Loucy (cell line): ENCODE measurements around the gene SETBP1.
A peak's percentile ranks its signal among the peaks of the same experiment; 100 is the strongest.

Experiments
- H2AFZ ChIP-seq: fragments of 200-600 bp; sonication (generic); 2 replicates; pipeline ENCODE4 v1.6.0; 2016; ENCODE audit warnings: antibody characterized with exemption, mild to moderate bottlenecking, low read length, moderate library complexity
- H3F3A ChIP-seq: fragments of 200-600 bp; 2 replicates; pipeline ENCODE4 v1.6.0; 2016; ENCODE audit warnings: antibody characterized with exemption, low read depth, mild to moderate bottlenecking
- H3K27me3 ChIP-seq: fragments of 200-600 bp; sonication (generic); 2 replicates; pipeline ENCODE4 v1.6.1; 2014; ENCODE audit warnings: low read length, mild to moderate bottlenecking; ENCODE audit not compliant: insufficient read depth, poor library complexity, severe bottlenecking
- H3K36me3 ChIP-seq: fragments of 200-600 bp; sonication (generic); 2 replicates; pipeline ENCODE4 v1.6.1; 2016; ENCODE audit warnings: low read length; ENCODE audit not compliant: insufficient read depth
- H3K4me1 ChIP-seq: fragments of 200-600 bp; sonication (generic); 2 replicates; pipeline ENCODE4 v1.5.1; 2014; ENCODE audit warnings: low read length, mild to moderate bottlenecking; ENCODE audit not compliant: insufficient read depth, poor library complexity, severe bottlenecking
- H3K4me2 ChIP-seq: fragments of 200-600 bp; sonication (generic); 2 replicates; pipeline ENCODE4 v1.6.0; 2014; ENCODE audit warnings: antibody characterized with exemption, low read length, low read depth, mild to moderate bottlenecking; ENCODE audit not compliant: poor library complexity, severe bottlenecking
- H3K4me3 ChIP-seq: fragments of 200-600 bp; sonication (generic); 2 replicates; pipeline ENCODE4 v1.5.1; 2014; ENCODE audit warnings: low read length, mild to moderate bottlenecking, mixed read lengths; ENCODE audit not compliant: poor library complexity, severe bottlenecking
- H3K79me2 ChIP-seq: fragments of 200-600 bp; sonication (generic); 2 replicates; pipeline ENCODE4 v1.6.1; 2014; ENCODE audit warnings: low read length; ENCODE audit not compliant: insufficient read depth
- H3K9ac ChIP-seq: fragments of 200-600 bp; sonication (generic); 2 replicates; pipeline ENCODE4 v1.6.0; 2014; ENCODE audit warnings: mild to moderate bottlenecking, low read depth, low read length, moderate library complexity; ENCODE audit not compliant: poor library complexity, severe bottlenecking
- H3K9me2 ChIP-seq: fragments of 200-600 bp; sonication (generic); replicated peaks from 2 replicates; pipeline ENCODE4 v1.6.1; 2016; ENCODE audit warnings: low read depth, low read length, mixed read lengths
- H3K9me3 ChIP-seq: fragments of 200-600 bp; sonication (generic); 2 replicates; pipeline ENCODE4 v1.6.1; 2014; ENCODE audit warnings: mild to moderate bottlenecking, antibody characterized with exemption, low read length, low read depth; ENCODE audit not compliant: insufficient read depth
- H4K20me1 ChIP-seq: fragments of 200-600 bp; sonication (generic); 2 replicates; pipeline ENCODE4 v1.6.0; 2014; ENCODE audit warnings: antibody characterized with exemption, low read length, mild to moderate bottlenecking; ENCODE audit not compliant: insufficient read depth, poor library complexity, severe bottlenecking
- CTCF ChIP-seq: fragments of 200-600 bp; sonication (generic); conservative IDR thresholded peaks from 2 replicates; pipeline ENCODE4 v1.5.1; 2014; ENCODE audit warnings: mild to moderate bottlenecking, antibody characterized with exemption, low read length
- EZH2phosphoT487 ChIP-seq: fragments of 200-600 bp; IDR thresholded peaks from 2 replicates; pipeline ENCODE4 v1.6.1; 2018; ENCODE audit warnings: antibody characterized with exemption, mild to moderate bottlenecking, moderate library complexity, borderline replicate concordance

SETBP1 gene

DNA sequence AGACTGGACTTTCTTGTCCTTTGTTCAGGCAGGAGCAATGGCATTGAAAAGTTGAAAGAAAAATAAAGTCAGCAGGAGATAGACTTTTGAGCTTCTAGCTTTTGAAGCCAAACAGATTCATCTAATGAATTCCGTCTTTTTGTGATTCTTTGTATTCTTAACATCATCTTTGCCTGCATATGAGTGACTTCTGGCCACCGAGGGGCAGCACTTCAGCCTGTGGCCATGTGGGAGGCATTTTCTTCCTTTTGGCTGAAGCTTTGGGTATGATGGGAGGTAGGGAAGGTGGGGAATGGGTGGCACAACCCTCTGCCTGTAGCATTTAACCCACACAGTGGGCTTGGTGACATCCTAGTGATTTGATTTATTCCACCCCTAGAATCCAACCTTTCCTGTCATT is 220.6 kb downstream of the SETBP1 start:
- no peak overlapping the region for H3K9ac ChIP-seq

DNA sequence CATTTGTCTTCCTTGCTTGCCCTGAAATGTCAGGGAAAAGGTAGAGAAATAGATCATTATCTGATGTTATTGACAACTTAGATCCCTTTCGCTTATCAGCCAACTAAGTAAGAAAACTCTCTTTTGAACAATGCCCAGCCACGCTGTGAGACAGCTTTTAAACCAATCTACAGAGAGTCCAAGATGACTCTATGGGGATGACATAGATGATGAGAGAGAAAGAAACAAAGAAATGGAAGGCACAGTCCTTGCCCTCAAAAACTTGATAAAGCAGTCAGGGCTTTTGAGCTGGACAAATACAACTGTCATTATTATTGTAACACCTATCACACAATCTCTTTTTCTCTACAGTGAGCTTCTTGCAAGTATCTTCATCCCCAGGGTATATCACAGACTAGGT is 222.6 kb downstream of the SETBP1 start:
- no peaks in the 10 kb centered on the region for H4K20me1 ChIP-seq
- no peaks in the 10 kb centered on the region for H3F3A ChIP-seq
- no peak overlapping the region for H3K9ac ChIP-seq
- H3K9me2 ChIP-seq: no peaks in the 10 kb centered on the region
- H3K36me3 ChIP-seq: no peaks in the 10 kb centered on the region; the same call in 1 of the 2 replicates
- H3K4me2 ChIP-seq: no peak overlapping the region
- H3K79me2 ChIP-seq: no peaks in the 10 kb centered on the region; the same call in 1 of the 2 replicates
- no peaks in the 10 kb centered on the region for H3K9me3 ChIP-seq
- H3K4me1 ChIP-seq: peaks cover 25% of the 10 kb centered on the region
- H2AFZ ChIP-seq: no peak overlapping the region
- no peak overlapping the region for H3K4me3 ChIP-seq
- no peaks in the 10 kb centered on the region for H3K27me3 ChIP-seq
- TF ChIP-seq EZH2phosphoT487 (no peak), CTCF (no peak)

More for the DNA sequence above, 220.6 kb downstream of the SETBP1 start:
- no peak for TF ChIP-seq EZH2phosphoT487
- peak; percentile 69 for TF ChIP-seq CTCF
- Histone ChIP-seq H3K4me3 (no peak overlapping the region), H3K4me1 (peaks cover 33% of the 10 kb centered on the region), H3K9me2 (no peaks in the 10 kb centered on the region), H3K79me2 (no peaks in the 10 kb centered on the region; the same call in 1 of the 2 replicates), H3F3A (no peaks in the 10 kb centered on the region), H3K27me3 (no peaks in the 10 kb centered on the region), H3K9me3 (no peaks in the 10 kb centered on the region), H3K4me2 (no peak overlapping the region), H2AFZ (no peak overlapping the region), H4K20me1 (no peaks in the 10 kb centered on the region), H3K36me3 (no peaks in the 10 kb centered on the region; the same call in 1 of the 2 replicates)

DNA sequence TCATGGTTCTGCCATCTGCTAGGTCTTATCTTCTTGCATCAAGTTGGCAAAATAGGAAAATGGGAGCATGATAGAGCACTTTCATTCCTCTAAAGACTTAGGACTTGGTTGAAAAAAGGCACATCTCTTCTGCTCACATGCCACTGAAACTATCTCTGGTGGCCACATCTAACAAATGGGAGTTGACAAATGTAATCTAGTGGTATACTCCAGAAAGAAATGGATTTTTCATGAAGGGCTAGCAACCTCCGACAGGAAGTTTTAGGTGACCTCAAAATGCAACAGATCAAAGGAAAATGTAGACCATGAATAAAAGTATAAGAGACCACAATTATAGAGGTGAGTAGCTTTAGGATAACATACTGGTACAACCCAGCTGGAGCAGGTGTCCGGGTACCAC is 224.1 kb downstream of the SETBP1 start:
- H3K9ac ChIP-seq: no peak overlapping the region
- H3F3A ChIP-seq: no peaks in the 10 kb centered on the region
- no peaks in the 10 kb centered on the region for H4K20me1 ChIP-seq
- H3K4me3 ChIP-seq: no peak overlapping the region
- no peak for TF ChIP-seq CTCF
- no peaks in the 10 kb centered on the region for H3K9me2 ChIP-seq
- no peaks in the 10 kb centered on the region; the same call in 1 of the 2 replicates for H3K36me3 ChIP-seq
- H3K79me2 ChIP-seq: peaks cover under 1% of the 10 kb centered on the region; the same call in 1 of the 2 replicates
- no peak overlapping the region for H3K4me2 ChIP-seq
- H2AFZ ChIP-seq: no peak overlapping the region
- H3K9me3 ChIP-seq: no peaks in the 10 kb centered on the region
- H3K4me1 ChIP-seq: peaks cover 34% of the 10 kb centered on the region
- no peaks in the 10 kb centered on the region for H3K27me3 ChIP-seq
